GM12874 (cell line): ENCODE data around the gene CIAO1.

Experiments used
- TF ChIP-seq, protein P1 (sequence below): IDR thresholded peaks from 2 replicates; pipeline ENCODE4 v1.5.1; 2011; ENCODE audit warnings: low read depth, mild to moderate bottlenecking, control low read depth, low read length, moderate library complexity; ENCODE audit not compliant: insufficient read depth

CIAO1 gene

DNA sequence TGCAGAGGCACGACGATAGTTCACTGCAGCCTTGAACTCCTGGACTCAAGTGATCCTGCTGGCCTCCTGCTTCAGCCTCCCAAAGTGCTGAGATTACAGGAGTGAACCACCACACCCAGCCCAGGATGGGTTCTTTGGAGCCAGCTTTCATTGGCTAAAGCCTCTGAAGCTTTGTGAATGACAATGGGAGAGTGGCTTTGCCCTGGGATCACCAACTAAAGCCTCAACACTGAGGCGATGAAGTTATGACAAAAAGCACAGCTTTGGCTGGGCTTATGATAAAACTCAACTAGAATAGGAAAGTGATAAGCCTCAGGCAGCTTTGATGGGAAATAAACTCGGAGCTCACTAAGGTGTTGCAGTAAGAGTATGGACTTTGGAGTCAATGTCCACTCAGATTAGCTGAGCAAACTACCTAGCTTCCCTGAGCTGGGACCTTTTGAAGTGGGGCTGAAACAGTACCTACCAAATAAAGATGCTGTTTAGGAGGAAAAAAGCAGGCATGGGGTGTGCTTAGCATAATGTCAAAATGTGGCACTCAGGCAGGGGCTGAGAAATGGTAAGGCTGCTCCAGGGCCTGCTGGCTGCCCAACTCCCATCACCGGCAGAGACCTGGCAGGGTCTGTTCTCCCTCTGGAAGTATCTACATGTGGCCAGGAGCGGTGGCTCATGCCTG lies 4.6 kb upstream of the CIAO1 start:
- TF ChIP-seq, protein P1, sequence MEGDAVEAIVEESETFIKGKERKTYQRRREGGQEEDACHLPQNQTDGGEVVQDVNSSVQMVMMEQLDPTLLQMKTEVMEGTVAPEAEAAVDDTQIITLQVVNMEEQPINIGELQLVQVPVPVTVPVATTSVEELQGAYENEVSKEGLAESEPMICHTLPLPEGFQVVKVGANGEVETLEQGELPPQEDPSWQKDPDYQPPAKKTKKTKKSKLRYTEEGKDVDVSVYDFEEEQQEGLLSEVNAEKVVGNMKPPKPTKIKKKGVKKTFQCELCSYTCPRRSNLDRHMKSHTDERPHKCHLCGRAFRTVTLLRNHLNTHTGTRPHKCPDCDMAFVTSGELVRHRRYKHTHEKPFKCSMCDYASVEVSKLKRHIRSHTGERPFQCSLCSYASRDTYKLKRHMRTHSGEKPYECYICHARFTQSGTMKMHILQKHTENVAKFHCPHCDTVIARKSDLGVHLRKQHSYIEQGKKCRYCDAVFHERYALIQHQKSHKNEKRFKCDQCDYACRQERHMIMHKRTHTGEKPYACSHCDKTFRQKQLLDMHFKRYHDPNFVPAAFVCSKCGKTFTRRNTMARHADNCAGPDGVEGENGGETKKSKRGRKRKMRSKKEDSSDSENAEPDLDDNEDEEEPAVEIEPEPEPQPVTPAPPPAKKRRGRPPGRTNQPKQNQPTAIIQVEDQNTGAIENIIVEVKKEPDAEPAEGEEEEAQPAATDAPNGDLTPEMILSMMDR = no peak

DNA sequence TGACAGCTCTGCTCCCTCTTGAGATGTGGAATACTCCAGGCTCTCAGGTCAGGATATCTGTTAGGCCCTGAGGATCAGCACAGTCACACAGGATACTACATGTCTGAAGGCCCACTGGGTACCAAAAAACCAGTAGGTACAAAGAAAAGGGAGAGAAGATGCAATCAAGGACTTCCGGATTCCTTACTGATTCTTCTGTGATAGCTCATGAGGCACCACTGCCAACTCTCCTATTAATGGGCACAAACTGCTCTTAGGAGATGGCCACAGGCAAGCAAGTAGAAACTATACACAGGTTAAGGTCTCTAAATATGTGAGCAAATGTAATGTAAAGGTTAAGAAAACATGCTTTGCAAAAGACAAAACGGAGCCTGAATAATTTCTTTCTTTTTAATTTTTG lies 3.7 kb upstream of the CIAO1 start:
- TF ChIP-seq, protein P1 = no peak

DNA sequence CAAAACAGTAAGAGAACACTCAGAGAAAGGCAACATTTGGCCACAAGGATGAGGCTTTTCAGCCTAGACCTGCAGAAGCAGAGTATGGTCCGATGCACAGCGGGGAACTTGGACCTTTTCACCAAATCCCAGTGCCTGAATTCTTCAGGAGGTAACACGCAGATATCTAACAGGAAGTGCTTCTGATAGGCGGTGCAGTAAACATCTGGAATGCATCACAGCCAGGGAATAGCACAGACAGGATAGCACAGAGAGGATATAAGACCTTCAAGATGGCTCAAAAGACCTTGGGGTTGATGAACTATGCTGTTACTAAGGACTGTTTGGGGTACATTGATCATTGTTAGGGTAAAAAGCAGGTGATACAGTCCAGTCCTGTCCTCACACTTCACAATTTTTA lies 1.9 kb upstream of the CIAO1 start:
- TF ChIP-seq, protein P1 = no peak

- TF ChIP-seq, protein P1 = peak; percentile 60
Observed at GRCh38 chr2:96264656-96265348, 1.2 kb upstream of the CIAO1 start.

GRCh38 chr2:96265349-96265839 lies 631 bp upstream of the CIAO1 start:
- TF ChIP-seq, protein P1 = no peak

DNA sequence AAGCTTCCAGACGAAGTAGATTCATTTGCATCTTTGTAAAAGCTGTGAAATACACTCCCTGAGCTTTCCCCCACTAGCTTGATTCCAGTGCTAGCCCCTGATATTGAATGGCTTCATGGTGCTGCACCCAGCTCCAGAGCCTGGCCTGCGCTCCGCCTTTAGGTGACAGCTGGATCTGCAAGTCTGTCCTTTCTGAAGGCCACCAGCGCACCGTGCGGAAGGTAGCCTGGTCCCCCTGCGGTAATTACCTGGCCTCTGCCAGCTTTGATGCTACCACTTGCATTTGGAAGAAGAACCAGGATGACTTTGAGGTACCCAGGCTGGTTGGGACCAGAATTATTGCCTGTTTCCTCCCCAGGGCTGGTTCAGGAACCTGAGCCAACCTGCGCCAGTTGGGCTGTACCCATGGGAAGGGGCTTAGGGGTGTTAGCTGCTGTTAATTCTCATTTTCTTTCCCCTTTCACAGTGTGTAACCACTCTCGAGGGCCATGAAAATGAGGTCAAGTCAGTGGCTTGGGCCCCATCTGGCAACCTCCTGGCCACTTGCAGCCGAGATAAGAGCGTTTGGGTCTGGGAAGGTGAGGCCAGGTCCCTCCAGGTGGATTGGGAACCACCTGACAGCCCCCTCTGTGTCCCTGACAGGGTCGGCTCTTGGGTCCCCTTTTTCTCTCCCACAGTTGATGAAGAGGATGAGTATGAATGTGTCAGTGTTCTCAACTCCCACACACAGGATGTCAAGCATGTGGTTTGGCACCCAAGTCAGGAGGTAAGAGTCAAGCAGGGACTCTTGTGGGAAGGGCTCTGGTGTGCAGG lies 1.3 kb downstream of the CIAO1 start:
- TF ChIP-seq, protein P1 = peak; percentile 66

DNA sequence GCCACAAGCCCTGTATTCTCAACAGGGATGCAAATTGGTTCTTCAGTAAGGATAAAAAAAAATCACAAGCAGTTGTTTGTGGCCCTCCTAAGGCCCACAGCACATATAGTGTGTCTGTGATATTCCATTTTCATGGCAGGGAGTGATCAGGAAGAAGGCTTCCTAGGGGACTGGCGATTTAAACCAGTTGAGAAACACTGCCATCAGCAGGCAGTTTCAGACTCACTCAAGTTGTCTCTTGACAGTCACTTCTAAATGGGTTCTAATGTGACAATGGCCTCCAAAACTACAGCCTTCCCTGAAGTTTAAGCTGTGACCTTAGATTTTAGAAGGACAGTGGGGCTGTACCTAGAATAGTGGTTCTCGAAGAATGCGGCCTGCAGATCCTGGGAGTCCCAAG lies 6.0 kb downstream of the CIAO1 start:
- TF ChIP-seq, protein P1 = no peak
